SU-DHL-6 (cell line): ENCODE data around the gene SLC22A23.

Experiments used
- CTCF ChIP-seq: fragments of 200-600 bp; sonication (generic); IDR thresholded peaks from one replicate; pipeline ENCODE4 v1.5.1; 2017; ENCODE audit warnings: antibody characterized with exemption, mild to moderate bottlenecking, low read length, moderate library complexity; ENCODE audit not compliant: insufficient read depth, poor library complexity, severe bottlenecking
- EZH2phosphoT487 ChIP-seq: fragments of 200-600 bp; sonication (generic), shearing (Covaris generic); conservative IDR thresholded peaks from 2 replicates; pipeline ENCODE4 v1.6.1; 2018; ENCODE audit warnings: mild to moderate bottlenecking, antibody characterized with exemption, low read length, moderate library complexity, mixed read lengths

- no peak for TF ChIP-seq CTCF
- no peak for TF ChIP-seq EZH2phosphoT487
Measured at GRCh38 chr6:3356056-3356823, 100.6 kb downstream of the SLC22A23 start.
